ENCODE results near the gene CD47.

DNA sequence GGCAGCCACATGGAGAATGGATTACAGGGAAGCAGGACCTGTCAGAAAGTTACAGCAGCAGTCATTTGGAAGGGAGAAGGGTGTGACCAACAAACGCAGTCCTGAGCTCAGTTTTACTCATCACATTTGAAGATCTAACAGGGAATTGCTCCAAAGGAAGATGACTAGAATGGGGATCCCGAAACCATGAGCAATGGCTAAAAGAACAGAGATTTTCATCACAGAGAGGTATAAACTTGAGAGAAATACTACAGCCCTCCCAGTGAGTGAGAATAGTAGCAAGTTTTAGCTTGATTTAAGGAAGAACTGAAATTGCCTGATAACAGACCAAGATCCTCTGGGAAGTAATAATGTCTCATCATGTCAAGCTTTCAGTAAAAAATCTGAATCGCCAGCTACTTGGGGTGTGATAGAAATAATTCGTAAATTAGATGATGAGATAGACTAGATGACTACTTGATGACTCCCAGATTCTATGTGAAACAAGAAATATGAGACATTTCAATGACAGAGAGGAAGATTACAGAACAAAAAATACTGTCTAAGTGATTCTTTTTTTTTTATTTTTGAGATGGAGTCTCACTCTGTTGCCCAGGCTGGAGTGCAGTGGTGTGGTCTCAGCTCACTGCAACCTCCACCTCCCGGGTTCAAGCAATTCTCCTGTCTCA is 16.9 kb downstream of the CD47 start:
- TF ChIP-seq, protein P1, sequence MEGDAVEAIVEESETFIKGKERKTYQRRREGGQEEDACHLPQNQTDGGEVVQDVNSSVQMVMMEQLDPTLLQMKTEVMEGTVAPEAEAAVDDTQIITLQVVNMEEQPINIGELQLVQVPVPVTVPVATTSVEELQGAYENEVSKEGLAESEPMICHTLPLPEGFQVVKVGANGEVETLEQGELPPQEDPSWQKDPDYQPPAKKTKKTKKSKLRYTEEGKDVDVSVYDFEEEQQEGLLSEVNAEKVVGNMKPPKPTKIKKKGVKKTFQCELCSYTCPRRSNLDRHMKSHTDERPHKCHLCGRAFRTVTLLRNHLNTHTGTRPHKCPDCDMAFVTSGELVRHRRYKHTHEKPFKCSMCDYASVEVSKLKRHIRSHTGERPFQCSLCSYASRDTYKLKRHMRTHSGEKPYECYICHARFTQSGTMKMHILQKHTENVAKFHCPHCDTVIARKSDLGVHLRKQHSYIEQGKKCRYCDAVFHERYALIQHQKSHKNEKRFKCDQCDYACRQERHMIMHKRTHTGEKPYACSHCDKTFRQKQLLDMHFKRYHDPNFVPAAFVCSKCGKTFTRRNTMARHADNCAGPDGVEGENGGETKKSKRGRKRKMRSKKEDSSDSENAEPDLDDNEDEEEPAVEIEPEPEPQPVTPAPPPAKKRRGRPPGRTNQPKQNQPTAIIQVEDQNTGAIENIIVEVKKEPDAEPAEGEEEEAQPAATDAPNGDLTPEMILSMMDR (IDR thresholded peaks at IDR 0.05), result no peak
- TF ChIP-seq POLR2AphosphoS5 (IDR thresholded peaks at IDR 0.05; ENCODE audit: low read depth, low read length) (no peak), SIN3A (IDR thresholded peaks at IDR 0.05; ENCODE audit: borderline replicate concordance, insufficient read depth, low read depth, low read length) (no peak), TCF7L2 (IDR thresholded peaks at IDR 0.05; ENCODE audit: low read depth, low read length) (no peak)
- TF ChIP-seq, protein P2, sequence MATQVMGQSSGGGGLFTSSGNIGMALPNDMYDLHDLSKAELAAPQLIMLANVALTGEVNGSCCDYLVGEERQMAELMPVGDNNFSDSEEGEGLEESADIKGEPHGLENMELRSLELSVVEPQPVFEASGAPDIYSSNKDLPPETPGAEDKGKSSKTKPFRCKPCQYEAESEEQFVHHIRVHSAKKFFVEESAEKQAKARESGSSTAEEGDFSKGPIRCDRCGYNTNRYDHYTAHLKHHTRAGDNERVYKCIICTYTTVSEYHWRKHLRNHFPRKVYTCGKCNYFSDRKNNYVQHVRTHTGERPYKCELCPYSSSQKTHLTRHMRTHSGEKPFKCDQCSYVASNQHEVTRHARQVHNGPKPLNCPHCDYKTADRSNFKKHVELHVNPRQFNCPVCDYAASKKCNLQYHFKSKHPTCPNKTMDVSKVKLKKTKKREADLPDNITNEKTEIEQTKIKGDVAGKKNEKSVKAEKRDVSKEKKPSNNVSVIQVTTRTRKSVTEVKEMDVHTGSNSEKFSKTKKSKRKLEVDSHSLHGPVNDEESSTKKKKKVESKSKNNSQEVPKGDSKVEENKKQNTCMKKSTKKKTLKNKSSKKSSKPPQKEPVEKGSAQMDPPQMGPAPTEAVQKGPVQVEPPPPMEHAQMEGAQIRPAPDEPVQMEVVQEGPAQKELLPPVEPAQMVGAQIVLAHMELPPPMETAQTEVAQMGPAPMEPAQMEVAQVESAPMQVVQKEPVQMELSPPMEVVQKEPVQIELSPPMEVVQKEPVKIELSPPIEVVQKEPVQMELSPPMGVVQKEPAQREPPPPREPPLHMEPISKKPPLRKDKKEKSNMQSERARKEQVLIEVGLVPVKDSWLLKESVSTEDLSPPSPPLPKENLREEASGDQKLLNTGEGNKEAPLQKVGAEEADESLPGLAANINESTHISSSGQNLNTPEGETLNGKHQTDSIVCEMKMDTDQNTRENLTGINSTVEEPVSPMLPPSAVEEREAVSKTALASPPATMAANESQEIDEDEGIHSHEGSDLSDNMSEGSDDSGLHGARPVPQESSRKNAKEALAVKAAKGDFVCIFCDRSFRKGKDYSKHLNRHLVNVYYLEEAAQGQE (IDR thresholded peaks at IDR 0.05; ENCODE audit: insufficient read depth in 1 of 2, low read depth in 2 of 2, low read length in 1 of 2), result no peak

All from Panc1 (cell line).